Colonic mucosa (tissue), 4 donors: ENCODE measurements around the gene TTC8. TPM values are rescaled to one million over a fixed set of nuclear protein-coding genes. Genes with fewer than 3 reads are reported as not detected.
"Not testable (repeated sequence)": the region's sequence is repeated elsewhere in the genome, so short reads cannot be mapped to it uniquely, and the experiment has no call there.

ENCODE experiments used
- DNase-seq: peaks from one replicate; pipeline ENCODE4 v3.0.0-alpha.2; 2020
- H3K27ac ChIP-seq: fragments of 200-600 bp; one replicate; pipeline ENCODE4 v1.8.0; 2021
- H3K27me3 ChIP-seq: fragments of 200-600 bp; one replicate; pipeline ENCODE4 v1.8.0; 2021
- H3K36me3 ChIP-seq: fragments of 200-600 bp; one replicate; pipeline ENCODE4 v1.8.0; 2021
- H3K4me1 ChIP-seq: fragments of 200-600 bp; one replicate; pipeline ENCODE4 v1.8.0; 2021; ENCODE audit warnings: mild to moderate bottlenecking
- H3K4me3 ChIP-seq: fragments of 200-600 bp; one replicate; pipeline ENCODE4 v1.8.0; 2021
- H3K9ac ChIP-seq, 2 donors: one replicate each; pipeline ENCODE4 v1.7.0; 2013; ENCODE audit warnings: control low read depth in 2 of 2, low read depth in 2 of 2, low read length in 2 of 2
- H3K9me3 ChIP-seq: fragments of 200-600 bp; one replicate; pipeline ENCODE4 v1.8.0; 2021
- CTCF ChIP-seq: fragments of 200-600 bp; IDR thresholded peaks from one replicate; pipeline ENCODE4 v1.8.0; 2022; ENCODE audit warnings: antibody characterized with exemption, mild to moderate bottlenecking
- intact Hi-C: fragments of 100-400 bp; cut with DNase I; formaldehyde crosslinking; loops from one replicate; pipeline ENCODE4 v1.14.1; 2022
- total RNA-seq, 2 donors: library from RNA; stranded (reverse); fragmentation: NEBNext Ultra II Directional in 1 of 2; extraction: Animal tissue kit (Norgen Biotek cat#: 25700) in 1 of 2; gene quantifications; one replicate each; pipeline ENCODE4 v1.2.1, GENCODE V29; 2021
- donor health status: healthy.
- donor health status: DM: no; HTN: no; CAD: no.
- donor health status: DM: no; HTN: no; CAD: no.

Gene TTC8
- 10 to 100 TPM; 13.5 to 17.1 TPM for total RNA-seq

- no peaks in the 10 kb centered on the region for H3K27me3 ChIP-seq
- no peaks in the 10 kb centered on the region for H3K9me3 ChIP-seq
- H3K4me3 ChIP-seq, result peak within 1 kb of the TSS; percentile 74
- intact Hi-C loops, result no loop called here
- H3K4me1 ChIP-seq, result no peaks in the 10 kb centered on the region
- TF ChIP-seq CTCF, result no peak
- peak; percentile 89 for DNase-seq
- no peaks in the 10 kb centered on the region for H3K36me3 ChIP-seq
- H3K9ac ChIP-seq, result peak within 1 kb of the TSS; percentile 73 to 74
- peak within 1 kb of the TSS; percentile 60 for H3K27ac ChIP-seq
These were observed at the start of gene TTC8 for GRCh38 chr14:88824314-88825077. Gene TTC8 (plus strand): TSS chr14:88824651. CDS start chr14:88824708, 57 bp downstream.

- no peaks in the 10 kb centered on the region for H3K4me1 ChIP-seq
- no peak overlapping the region for H3K4me3 ChIP-seq
- H3K36me3 ChIP-seq, result no peaks in the 10 kb centered on the region
- intact Hi-C loops, result no loop called here
- DNase-seq, result no peak
- no peak overlapping the region for H3K9ac ChIP-seq
- no peaks in the 10 kb centered on the region for H3K9me3 ChIP-seq
- H3K27ac ChIP-seq, result no peak overlapping the region
- no peaks in the 10 kb centered on the region for H3K27me3 ChIP-seq
- TF ChIP-seq CTCF, result no peak
These were observed 48.9 kb upstream of the TTC8 start for GRCh38 chr14:88775532-88775931.

GRCh38 chr14:88785911-88786310 lies 38.5 kb upstream of the TTC8 start:
- no peak for DNase-seq
- intact Hi-C loops, result no loop called here
- Histone ChIP-seq H3K4me3 (no peak overlapping the region), H3K27me3 (no peaks in the 10 kb centered on the region), H3K27ac (no peak overlapping the region), H3K4me1 (no peaks in the 10 kb centered on the region), H3K9ac (no peak overlapping the region), H3K36me3 (no peaks in the 10 kb centered on the region), H3K9me3 (no peaks in the 10 kb centered on the region)
- TF ChIP-seq CTCF, result no peak

- Histone ChIP-seq H3K27ac (no peak overlapping the region), H3K4me1 (no peaks in the 10 kb centered on the region), H3K36me3 (no peaks in the 10 kb centered on the region), H3K4me3 (no peak overlapping the region), H3K9me3 (no peaks in the 10 kb centered on the region), H3K27me3 (no peaks in the 10 kb centered on the region), H3K9ac (no peak overlapping the region)
- TF ChIP-seq CTCF, result no peak
- intact Hi-C loops, result no loop called here
- no peak for DNase-seq
These were observed 37.7 kb upstream of the TTC8 start for GRCh38 chr14:88786715-88787114.

GRCh38 chr14:88789573-88789972 lies 34.9 kb upstream of the TTC8 start:
- DNase-seq, H3K36me3 ChIP-seq, H3K4me3 ChIP-seq, H3K27ac ChIP-seq, intact Hi-C loops, H3K27me3 ChIP-seq, H3K4me1 ChIP-seq, H3K9me3 ChIP-seq, H3K9ac ChIP-seq: not testable (repeated sequence)

- H3K27me3 ChIP-seq, result no peaks in the 10 kb centered on the region
- no peak overlapping the region for H3K27ac ChIP-seq
- no peak overlapping the region for H3K9ac ChIP-seq
- intact Hi-C loops, result no loop called here
- H3K4me1 ChIP-seq, result peaks cover 4% of the 10 kb centered on the region
- TF ChIP-seq CTCF, result no peak
- DNase-seq, result no peak
- H3K9me3 ChIP-seq, result no peaks in the 10 kb centered on the region
- H3K36me3 ChIP-seq, result no peaks in the 10 kb centered on the region
- no peak overlapping the region for H3K4me3 ChIP-seq
These were observed 33.8 kb upstream of the TTC8 start for GRCh38 chr14:88790501-88791251.
